AG09319 (cell line): Measurements from ENCODE around the gene ERCC5.

Source experiments
- DNase-seq: peaks from one replicate; pipeline ENCODE4 v3.0.0-alpha.2; 2010; ENCODE audit warnings: low read depth; ENCODE audit errors: extremely low read depth
- CTCF ChIP-seq: IDR thresholded peaks from 2 replicates; pipeline ENCODE4 v1.5.1; 2011; ENCODE audit warnings: low read depth, mild to moderate bottlenecking, inconsistent platforms, low read length, moderate library complexity

ERCC5 gene

GRCh38 chr13:102905905-102906771 lies 60.3 kb downstream of the ERCC5 start:
- TF ChIP-seq CTCF = no peak
- DNase-seq = no peak

GRCh38 chr13:102907016-102907756 lies 61.4 kb downstream of the ERCC5 start:
- TF ChIP-seq CTCF = no peak
- no peak for DNase-seq

- no peak for TF ChIP-seq CTCF
- DNase-seq = no peak
Observed at GRCh38 chr13:102907886-102908515, 62.2 kb downstream of the ERCC5 start.

- no peak for DNase-seq
- TF ChIP-seq CTCF = no peak
Observed at GRCh38 chr13:102909971-102910370, 64.1 kb downstream of the ERCC5 start.

- TF ChIP-seq CTCF = no peak
- DNase-seq = no peak
Observed at GRCh38 chr13:102911336-102911735, 65.5 kb downstream of the ERCC5 start.

- no peak for DNase-seq
- no peak for TF ChIP-seq CTCF
Observed at GRCh38 chr13:102912599-102912998, 66.8 kb downstream of the ERCC5 start.

- no peak for DNase-seq
- no peak for TF ChIP-seq CTCF
Observed at GRCh38 chr13:102913914-102914313, 68.1 kb downstream of the ERCC5 start.
